ENCODE data around the gene OR1D5. TPM values are rescaled to one million over a fixed set of nuclear protein-coding genes. Genes with fewer than 3 reads are reported as not detected.

Gene OR1D5
- total RNA-seq, 4 donors from 2014 or later, result not detected

DNA sequence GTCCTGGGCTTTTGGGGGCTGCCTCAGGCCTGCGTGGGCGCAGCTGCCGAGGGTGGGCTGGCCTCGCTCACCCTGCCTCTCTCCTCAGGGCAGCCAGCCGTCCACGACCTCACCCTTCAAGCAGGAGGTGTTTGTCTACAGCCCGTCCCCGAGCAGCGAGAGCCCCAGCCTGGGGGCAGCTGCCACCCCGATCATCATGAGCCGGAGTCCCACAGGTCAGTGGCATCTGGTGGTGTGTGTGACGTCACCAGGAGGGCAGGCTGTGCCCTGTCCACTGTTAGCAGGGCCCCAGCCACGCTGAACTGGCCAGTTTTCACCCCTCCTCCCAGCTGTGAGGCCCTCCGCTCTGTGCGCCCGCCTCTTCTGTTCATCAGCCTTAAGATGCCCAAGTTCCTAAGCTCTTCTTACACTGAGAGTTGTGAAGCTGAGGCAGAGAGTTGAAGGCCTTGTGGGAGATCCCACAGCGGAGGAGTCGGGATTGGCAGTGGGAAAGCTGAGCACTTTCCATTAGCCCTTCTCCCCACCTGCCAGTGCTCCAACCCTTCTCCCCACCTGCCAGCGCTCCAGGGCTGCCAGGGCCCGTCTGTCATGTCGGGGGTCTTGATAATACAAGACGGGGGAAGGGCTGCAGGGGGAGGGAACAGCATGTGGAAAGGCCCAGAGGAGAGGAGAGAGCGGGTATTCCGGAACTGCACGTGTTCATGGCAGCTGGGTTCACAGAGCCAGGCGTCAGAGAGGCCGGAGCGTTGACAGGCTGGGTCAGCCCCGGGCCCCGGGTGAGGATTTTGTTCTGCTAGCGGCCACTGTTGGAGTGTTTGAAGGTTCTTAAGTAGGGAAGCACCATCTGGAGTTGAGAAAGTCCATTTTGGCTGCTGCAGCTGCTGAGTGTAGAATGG lies 36.3 kb downstream of the OR1D5 start:
- TF ChIP-seq, protein P1, sequence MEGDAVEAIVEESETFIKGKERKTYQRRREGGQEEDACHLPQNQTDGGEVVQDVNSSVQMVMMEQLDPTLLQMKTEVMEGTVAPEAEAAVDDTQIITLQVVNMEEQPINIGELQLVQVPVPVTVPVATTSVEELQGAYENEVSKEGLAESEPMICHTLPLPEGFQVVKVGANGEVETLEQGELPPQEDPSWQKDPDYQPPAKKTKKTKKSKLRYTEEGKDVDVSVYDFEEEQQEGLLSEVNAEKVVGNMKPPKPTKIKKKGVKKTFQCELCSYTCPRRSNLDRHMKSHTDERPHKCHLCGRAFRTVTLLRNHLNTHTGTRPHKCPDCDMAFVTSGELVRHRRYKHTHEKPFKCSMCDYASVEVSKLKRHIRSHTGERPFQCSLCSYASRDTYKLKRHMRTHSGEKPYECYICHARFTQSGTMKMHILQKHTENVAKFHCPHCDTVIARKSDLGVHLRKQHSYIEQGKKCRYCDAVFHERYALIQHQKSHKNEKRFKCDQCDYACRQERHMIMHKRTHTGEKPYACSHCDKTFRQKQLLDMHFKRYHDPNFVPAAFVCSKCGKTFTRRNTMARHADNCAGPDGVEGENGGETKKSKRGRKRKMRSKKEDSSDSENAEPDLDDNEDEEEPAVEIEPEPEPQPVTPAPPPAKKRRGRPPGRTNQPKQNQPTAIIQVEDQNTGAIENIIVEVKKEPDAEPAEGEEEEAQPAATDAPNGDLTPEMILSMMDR (IDR thresholded peaks at IDR 0.05), result no peak
- TF ChIP-seq POLR2A (IDR thresholded peaks at IDR 0.05), result no peak
- WGBS, 2 donors, result 80 to 87% methylated on average over 30 of the region's 31 CpGs
- intact Hi-C loops (cut with DNase I; ENCODE audit: low total_unique reads), result no loop called here
- DNase-seq (ENCODE audit: low spot score in 2 of 2), result peak in 1 of 2 donors; percentile 74
- no peak overlapping the region for H3K4me3 ChIP-seq (ENCODE audit: low read depth, poor library complexity, severe bottlenecking)

DNA sequence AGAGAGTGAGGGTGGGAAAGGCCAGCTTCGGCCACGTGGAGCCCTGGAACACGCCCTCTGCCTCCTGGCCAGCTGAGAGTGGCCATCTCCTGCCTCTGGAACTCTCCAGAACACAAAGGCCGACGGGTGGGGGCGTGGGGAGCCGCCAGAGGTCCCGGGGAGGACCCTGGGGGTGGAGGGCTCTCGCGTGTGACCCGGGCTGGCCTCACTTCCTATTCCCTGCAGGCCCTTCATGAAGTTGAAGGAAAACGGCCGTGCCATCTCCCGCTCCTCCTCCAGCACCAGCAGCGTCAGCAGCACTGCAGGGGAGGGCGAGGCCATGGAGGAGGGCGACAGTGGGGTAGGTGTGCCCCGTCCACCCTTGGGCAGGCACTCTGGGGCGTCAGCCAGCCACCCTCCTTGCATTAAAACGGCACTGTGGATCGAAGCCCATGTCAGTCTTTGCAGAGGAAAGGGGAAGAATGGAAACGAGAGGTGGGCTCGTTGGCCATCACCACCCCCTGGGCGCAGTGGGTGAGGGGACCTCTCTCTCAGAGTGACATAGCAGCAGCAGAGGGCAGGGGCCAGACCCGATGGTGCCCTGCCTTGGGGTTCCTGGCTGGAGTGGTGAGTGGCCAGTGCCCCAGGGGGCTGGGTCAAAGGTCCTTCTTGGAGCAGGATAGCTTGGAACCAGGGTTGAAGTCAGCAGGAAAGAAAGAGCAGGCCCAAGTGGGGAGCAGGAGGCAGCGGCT lies 37.1 kb downstream of the OR1D5 start:
- no peak overlapping the region for H3K4me3 ChIP-seq (ENCODE audit: low read depth, poor library complexity, severe bottlenecking)
- 75 to 81% methylated on average over 21 to 25 of the region's 26 CpGs for WGBS, 2 donors
- peak in 1 of 2 donors; percentile 64 for DNase-seq (ENCODE audit: low spot score in 2 of 2)
- intact Hi-C loops (cut with DNase I; ENCODE audit: low total_unique reads), result no loop called here
- TF ChIP-seq POLR2A (IDR thresholded peaks at IDR 0.05), result no peak
- TF ChIP-seq, protein P1 (IDR thresholded peaks at IDR 0.05), result no peak

DNA sequence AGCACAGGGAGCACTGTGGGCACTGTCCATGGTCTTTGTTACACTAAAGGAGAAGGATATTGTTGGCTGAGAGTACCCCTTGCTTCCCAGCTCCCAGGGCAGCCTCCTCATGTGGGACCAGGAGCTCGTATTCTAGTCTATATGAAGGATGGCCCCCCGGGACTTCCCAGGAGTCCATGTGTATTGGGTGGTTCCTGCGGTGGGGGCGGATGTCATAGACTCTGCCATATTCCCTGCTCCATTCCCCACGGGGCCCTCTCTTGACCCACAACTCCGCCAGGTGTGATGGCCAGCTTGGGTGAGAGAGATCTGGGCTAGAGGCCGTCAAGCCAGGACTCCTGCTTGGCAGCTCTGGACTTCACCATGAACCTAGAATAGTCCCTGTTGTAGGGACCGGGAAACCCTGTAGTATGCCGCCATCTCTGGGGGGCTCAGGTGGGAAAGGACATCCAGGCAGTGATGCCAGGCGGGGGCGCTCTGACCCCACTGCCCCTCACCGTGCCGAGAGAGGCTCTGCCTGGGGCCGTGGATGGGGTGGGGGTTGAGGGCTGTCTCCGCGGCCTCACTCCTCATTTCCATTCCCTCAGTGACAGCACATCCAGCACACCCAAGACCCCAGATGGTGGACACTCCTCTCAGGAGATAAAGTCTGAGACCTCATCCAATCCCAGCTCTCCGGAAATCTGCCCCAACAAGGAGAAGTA lies 37.8 kb downstream of the OR1D5 start:
- 88 to 89% methylated on average over 17 of the region's 17 CpGs for WGBS, 2 donors
- intact Hi-C loops (cut with DNase I; ENCODE audit: low total_unique reads), result no loop called here
- TF ChIP-seq, protein P1 (IDR thresholded peaks at IDR 0.05), result no peak
- TF ChIP-seq POLR2A (IDR thresholded peaks at IDR 0.05), result no peak
- H3K4me3 ChIP-seq (ENCODE audit: low read depth, poor library complexity, severe bottlenecking), result no peak overlapping the region
- DNase-seq (ENCODE audit: low spot score in 2 of 2), result peak in 1 of 2 donors; percentile 72

DNA sequence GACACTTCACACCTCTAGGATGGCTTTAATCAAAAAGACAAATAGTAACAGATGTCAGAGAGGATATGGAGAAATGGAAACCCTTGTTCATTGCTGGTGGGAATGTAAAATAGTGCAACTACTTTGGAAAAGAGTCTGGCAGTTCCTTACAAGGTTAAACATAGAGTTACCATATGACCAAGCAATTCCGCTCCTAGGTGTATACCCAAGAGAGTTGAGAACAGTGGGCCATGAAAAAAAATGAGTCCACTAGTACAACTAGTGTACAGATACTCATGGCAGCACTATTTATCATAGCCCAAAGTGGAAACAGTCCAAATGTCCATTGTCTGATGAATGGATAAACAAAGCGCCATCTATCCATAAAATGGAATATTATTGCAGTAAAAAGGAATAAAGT lies 39.1 kb downstream of the OR1D5 start:
- H3K4me3 ChIP-seq (ENCODE audit: low read depth, poor library complexity, severe bottlenecking), result no peak overlapping the region
- intact Hi-C loops (cut with DNase I; ENCODE audit: low total_unique reads), result no loop called here
- WGBS, 2 donors, result 95 to 97% methylated on average over 2 of the region's 2 CpGs
- no peak for DNase-seq (ENCODE audit: low spot score in 2 of 2)
- TF ChIP-seq, protein P1 (IDR thresholded peaks at IDR 0.05), result no peak
- TF ChIP-seq POLR2A (IDR thresholded peaks at IDR 0.05), result no peak

DNA sequence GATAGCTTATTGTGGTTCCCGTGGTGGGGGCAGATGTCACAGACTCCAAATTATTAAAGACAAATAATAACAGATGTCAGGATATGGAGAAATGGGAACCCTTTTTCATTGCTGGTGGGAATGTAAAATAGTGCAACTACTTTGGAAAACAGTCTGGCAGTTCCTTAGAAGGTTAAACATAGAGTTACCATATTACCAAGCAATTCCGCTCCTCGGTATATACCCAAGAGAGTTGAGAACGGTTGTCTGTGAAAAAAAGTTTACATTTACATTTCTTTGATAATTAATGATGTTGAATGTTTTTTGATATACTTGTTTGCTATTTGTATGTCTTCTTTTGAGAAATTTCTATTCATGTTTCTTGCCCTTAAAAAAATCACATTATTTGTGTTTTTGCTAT lies 41.2 kb downstream of the OR1D5 start:
- no peak for DNase-seq (ENCODE audit: low spot score in 2 of 2)
- WGBS, 2 donors, result 87 to 94% methylated on average over 4 of the region's 4 CpGs
- no peak overlapping the region for H3K4me3 ChIP-seq (ENCODE audit: low read depth, poor library complexity, severe bottlenecking)
- TF ChIP-seq, protein P1 (IDR thresholded peaks at IDR 0.05), result no peak
- no peak for TF ChIP-seq POLR2A (IDR thresholded peaks at IDR 0.05)
- intact Hi-C loops (cut with DNase I; ENCODE audit: low total_unique reads), result no loop called here
